Transverse colon (tissue), 4 donors: ENCODE measurements around the gene PCP4. TPM values are rescaled to one million over a fixed set of nuclear protein-coding genes. Genes with fewer than 3 reads are reported as not detected.

Experiments
- DNase-seq: peaks from one replicate; pipeline ENCODE4 v3.0.0-alpha.2; 2019
- H3K27ac ChIP-seq, 4 donors: fragments of 200-600 bp; sonication (generic); 2 replicates each; pipeline ENCODE4 v1.5.1; 2016 to 2018; ENCODE audit warnings: inconsistent platforms in 4 of 4
- H3K27me3 ChIP-seq: fragments of 200-600 bp; sonication (generic); 2 replicates; pipeline ENCODE4 v1.5.1; 2017; ENCODE audit warnings: inconsistent platforms
- H3K36me3 ChIP-seq, 4 donors: fragments of 200-600 bp; sonication (generic); 2 replicates each; pipeline ENCODE4 v1.5.1; 2017 to 2019; ENCODE audit warnings: inconsistent platforms in 4 of 4
- H3K4me1 ChIP-seq, 4 donors: fragments of 200-600 bp; sonication (generic); 2 replicates each; pipeline ENCODE4 v1.5.1; 2017 to 2020; ENCODE audit warnings: inconsistent platforms in 4 of 4
- H3K4me3 ChIP-seq, 4 donors: fragments of 200-600 bp; sonication (generic); 1 replicate in 1 of 4; 2 replicates in 3 of 4; pipeline versions ENCODE4 v1.5.1 to v1.6.1; 2017 to 2019; ENCODE audit warnings: inconsistent platforms in 4 of 4
- H3K9me3 ChIP-seq, 2 donors: fragments of 200-600 bp; sonication (generic); 2 replicates each; pipeline ENCODE4 v1.5.1; 2017 to 2019; ENCODE audit warnings: inconsistent platforms in 2 of 2
- EP300 ChIP-seq: sonication (generic); formaldehyde crosslinking; IDR thresholded peaks from one replicate; pipeline ENCODE4 v1.6.1; 2017; ENCODE audit warnings: antibody characterized with exemption, low read depth
- POLR2A ChIP-seq: fragments of 450-650 bp; IDR thresholded peaks from one replicate; pipeline ENCODE4 v1.6.1; 2016; ENCODE audit warnings: antibody characterized with exemption, mild to moderate bottlenecking, moderate library complexity
- POLR2AphosphoS5 ChIP-seq, 3 donors: sonication (generic); formaldehyde crosslinking; IDR thresholded peaks; one replicate each; pipeline ENCODE4 v1.6.1; 2016; ENCODE audit warnings: antibody characterized with exemption in 3 of 3
- WGBS, 2 donors: methylation state at CpG; one replicate each; pipeline ENCODE4 v1.1.5; 2018; ENCODE audit warnings: low coverage in 1 of 2; 5-methylcytosine and 5-hydroxymethylcytosine counted together
- in situ Hi-C, 4 donors: fragments of 200-750 bp; cut with MboI; loops; one replicate each; pipeline versions ENCODE4 v1.15.0 to v1.15.1; 2017; ENCODE audit warnings: low sequenced_read_pairs in 3 of 4, low pct_ligation_motif_present in 1 of 4, low pct_unique_long_range_greater_than_20kb in 1 of 4
- intact Hi-C: fragments of 100-400 bp; cut with DNase I; formaldehyde crosslinking; loops from one replicate; pipeline ENCODE4 v1.15.1; 2023; ENCODE audit warnings: low total_unique reads
- total RNA-seq, 4 donors: library from RNA; depleted of rRNA; stranded (reverse); fragments of >200 nt; gene quantifications; one replicate each; pipeline ENCODE4 v1.1.0, GENCODE V29; 2016
- TF ChIP-seq, protein P1 (sequence below), 5 experiments: fragments of 200-600 bp in 3 of 5; fragments of 450-650 bp in 2 of 5; sonication (generic) in 3 of 5; IDR thresholded peaks; 1 replicate in 2 of 5; 2 replicates in 3 of 5; pipeline ENCODE4 v1.5.1; 2016 to 2017; ENCODE audit warnings: antibody characterized with exemption in 5 of 5, inconsistent platforms in 3 of 5, mild to moderate bottlenecking in 2 of 5, moderate library complexity in 1 of 5

The PCP4 gene
- total RNA-seq, 4 donors from 2014 or later: 8.9 to 17.3 (median 13.1) TPM; not detected in 1

DNA sequence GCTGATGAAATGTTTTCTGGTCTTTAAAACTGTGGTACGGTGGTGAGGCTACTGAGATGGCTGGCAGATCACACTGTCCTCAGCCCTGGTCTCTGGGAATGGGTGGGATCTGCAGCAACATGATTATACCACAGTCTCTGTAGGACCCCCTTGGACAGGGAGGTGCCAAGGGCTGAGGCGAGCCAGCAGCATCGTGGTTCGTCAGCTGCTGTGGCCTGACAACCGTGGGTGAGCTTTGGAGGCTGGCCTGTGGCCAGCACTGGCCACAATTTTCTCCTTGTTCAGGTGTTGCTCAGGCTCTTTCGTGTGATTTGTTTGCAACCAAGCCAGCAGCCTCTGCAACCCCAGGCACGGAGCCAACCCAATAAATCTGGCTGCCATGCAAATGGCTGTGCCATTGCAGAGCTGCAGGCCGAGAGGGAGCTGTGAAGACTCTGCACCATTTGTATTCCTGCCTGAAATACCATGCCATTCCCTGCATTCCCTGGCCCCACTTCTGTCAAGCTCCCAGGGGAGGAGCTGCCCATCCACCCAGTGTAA is 70.9 kb downstream of the PCP4 start:
- in situ Hi-C loops: no loop called here
- H3K36me3 ChIP-seq: no peaks in the 10 kb centered on the region
- no peak for TF ChIP-seq POLR2A
- no peak for TF ChIP-seq EP300
- TF ChIP-seq POLR2AphosphoS5 (IDR thresholded peaks at IDR 0.05): no peak
- TF ChIP-seq, protein P1, sequence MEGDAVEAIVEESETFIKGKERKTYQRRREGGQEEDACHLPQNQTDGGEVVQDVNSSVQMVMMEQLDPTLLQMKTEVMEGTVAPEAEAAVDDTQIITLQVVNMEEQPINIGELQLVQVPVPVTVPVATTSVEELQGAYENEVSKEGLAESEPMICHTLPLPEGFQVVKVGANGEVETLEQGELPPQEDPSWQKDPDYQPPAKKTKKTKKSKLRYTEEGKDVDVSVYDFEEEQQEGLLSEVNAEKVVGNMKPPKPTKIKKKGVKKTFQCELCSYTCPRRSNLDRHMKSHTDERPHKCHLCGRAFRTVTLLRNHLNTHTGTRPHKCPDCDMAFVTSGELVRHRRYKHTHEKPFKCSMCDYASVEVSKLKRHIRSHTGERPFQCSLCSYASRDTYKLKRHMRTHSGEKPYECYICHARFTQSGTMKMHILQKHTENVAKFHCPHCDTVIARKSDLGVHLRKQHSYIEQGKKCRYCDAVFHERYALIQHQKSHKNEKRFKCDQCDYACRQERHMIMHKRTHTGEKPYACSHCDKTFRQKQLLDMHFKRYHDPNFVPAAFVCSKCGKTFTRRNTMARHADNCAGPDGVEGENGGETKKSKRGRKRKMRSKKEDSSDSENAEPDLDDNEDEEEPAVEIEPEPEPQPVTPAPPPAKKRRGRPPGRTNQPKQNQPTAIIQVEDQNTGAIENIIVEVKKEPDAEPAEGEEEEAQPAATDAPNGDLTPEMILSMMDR (IDR thresholded peaks at IDR 0.05): no peak
- DNase-seq: no peak
- intact Hi-C loops: no loop called here
- H3K9me3 ChIP-seq: no peaks in the 10 kb centered on the region
- no peaks in the 10 kb centered on the region for H3K4me1 ChIP-seq
- no peaks in the 10 kb centered on the region for H3K27me3 ChIP-seq
- WGBS, 2 donors: 45% methylated on average over 8 of the region's 8 CpGs; no CpG with 5 or more reads in 1 of the 2 donors
- no peak overlapping the region for H3K4me3 ChIP-seq
- no peak overlapping the region for H3K27ac ChIP-seq

DNA sequence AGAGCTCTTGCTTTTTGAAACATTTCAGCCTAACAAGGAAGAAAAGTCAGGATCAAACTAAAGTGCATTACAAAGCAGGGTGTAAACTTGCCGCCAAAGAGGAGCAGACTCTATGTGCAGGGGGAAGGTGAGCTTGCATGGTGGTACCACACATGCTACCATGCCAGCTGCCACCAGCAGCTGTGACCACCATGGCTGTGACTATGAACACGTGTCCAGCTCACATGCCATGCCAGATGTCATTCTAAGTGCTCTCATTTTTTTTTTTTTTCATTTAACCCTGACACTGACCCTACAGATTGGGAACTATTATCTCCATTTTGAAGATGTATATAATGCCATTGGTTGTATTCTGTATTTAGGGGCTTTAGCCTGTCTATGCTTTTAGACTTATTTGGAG is 79.0 kb downstream of the PCP4 start:
- no peak for DNase-seq
- no peaks in the 10 kb centered on the region for H3K4me1 ChIP-seq
- no peaks in the 10 kb centered on the region for H3K9me3 ChIP-seq
- WGBS, 2 donors: 53 to 72% methylated on average over 2 of the region's 2 CpGs
- H3K27ac ChIP-seq: no peak overlapping the region
- H3K27me3 ChIP-seq: no peaks in the 10 kb centered on the region
- H3K4me3 ChIP-seq: no peak overlapping the region
- TF ChIP-seq, protein P1 (IDR thresholded peaks at IDR 0.05): no peak
- TF ChIP-seq POLR2A (no peak), POLR2AphosphoS5 (IDR thresholded peaks at IDR 0.05) (no peak), EP300 (no peak)
- H3K36me3 ChIP-seq: no peaks in the 10 kb centered on the region
- in situ Hi-C loops: no loop called here
- intact Hi-C loops: no loop called here

DNA sequence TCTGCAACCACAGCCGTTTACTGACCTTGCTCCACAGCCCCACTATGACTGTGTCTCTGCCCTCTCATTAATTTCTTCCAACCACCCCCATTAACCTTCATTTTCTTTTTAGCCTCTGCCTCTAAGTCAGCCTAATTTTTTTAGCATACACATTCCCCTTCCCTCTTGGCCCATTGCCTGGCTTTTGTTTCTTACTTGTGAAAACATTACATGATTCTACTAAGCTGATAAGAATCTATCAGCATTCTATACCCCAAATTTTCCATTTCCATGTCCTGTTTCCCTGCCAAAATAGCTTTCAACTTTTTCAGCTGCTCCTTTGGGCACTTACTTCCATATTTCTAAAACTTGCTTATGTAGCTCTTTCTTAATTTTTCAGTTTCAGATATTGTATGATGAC is 79.8 kb downstream of the PCP4 start:
- H3K36me3 ChIP-seq: no peaks in the 10 kb centered on the region
- no peaks in the 10 kb centered on the region for H3K27me3 ChIP-seq
- no peaks in the 10 kb centered on the region for H3K9me3 ChIP-seq
- in situ Hi-C loops: no loop called here
- DNase-seq: no peak
- no peaks in the 10 kb centered on the region for H3K4me1 ChIP-seq
- H3K27ac ChIP-seq: no peak overlapping the region
- WGBS, 2 donors: 49 to 57% methylated on average over 1 of the region's 1 CpG
- intact Hi-C loops: no loop called here
- no peak overlapping the region for H3K4me3 ChIP-seq
- no peak for TF ChIP-seq POLR2AphosphoS5 (IDR thresholded peaks at IDR 0.05)
- TF ChIP-seq, protein P1 (IDR thresholded peaks at IDR 0.05): no peak
- TF ChIP-seq POLR2A: no peak
- TF ChIP-seq EP300: no peak

DNA sequence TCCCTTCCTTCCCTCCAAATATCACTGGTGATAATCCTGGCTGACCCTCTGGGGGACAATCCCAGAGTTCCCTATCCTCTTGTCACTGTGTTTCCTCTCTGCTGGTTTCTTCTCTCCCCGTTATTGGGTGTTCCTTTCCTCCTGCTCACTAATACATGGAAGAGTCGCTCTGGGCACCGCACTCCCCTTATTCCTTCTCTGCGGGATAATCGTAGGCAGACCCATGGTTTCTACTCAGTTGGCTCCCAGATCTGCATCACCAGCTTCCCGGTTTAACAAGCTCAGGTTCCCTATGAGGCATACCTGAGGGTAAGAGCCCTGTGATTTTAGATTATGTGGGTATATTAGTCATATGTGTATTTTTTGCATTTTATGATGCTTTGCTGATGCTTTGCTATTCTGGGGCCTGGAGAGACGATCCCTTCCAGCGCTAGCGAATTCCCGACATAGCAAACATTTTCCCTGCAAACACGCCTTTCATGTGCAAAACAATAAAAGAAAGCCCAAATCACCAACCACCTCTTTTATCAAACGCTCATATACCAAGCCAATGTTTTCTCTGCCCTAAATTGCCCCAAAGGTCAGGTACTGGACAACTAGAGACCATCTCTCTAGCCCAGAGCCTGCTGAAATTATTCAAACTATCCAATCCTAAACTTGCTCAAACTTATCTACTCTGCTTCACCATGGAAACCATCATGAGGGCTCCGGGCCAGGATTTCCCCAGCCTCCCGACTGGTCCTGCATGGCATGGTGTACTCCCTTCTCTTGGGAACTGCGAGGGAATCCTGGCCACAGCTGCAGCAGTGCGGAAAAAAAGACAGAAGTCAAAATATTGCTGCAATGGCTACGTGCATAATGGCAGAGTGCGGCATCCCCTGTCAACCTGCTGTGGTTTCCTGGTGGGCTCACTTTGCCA is 84.2 kb downstream of the PCP4 start:
- in situ Hi-C loops: no loop called here
- Histone ChIP-seq H3K4me3 (no peak overlapping the region), H3K27ac (no peak overlapping the region)

More for the DNA sequence above, 84.2 kb downstream of the PCP4 start:
- H3K4me1 ChIP-seq: no peaks in the 10 kb centered on the region
- H3K9me3 ChIP-seq: no peaks in the 10 kb centered on the region
- DNase-seq: no peak
- TF ChIP-seq POLR2A (no peak), POLR2AphosphoS5 (IDR thresholded peaks at IDR 0.05) (no peak), EP300 (no peak)
- TF ChIP-seq, protein P1 (IDR thresholded peaks at IDR 0.05): no peak
- no peaks in the 10 kb centered on the region for H3K36me3 ChIP-seq
- intact Hi-C loops: no loop called here
- whole genome bisulfite sequencing, 2 donors: 71 to 75% methylated on average over 15 to 18 of the region's 18 CpGs
- no peaks in the 10 kb centered on the region for H3K27me3 ChIP-seq
